ENCODE data around the gene CARF. TPM values are rescaled to one million over a fixed set of nuclear protein-coding genes. Genes with fewer than 3 reads are reported as not detected.
"Not testable (repeated sequence)": the region's sequence is repeated elsewhere in the genome, so short reads cannot be mapped to it uniquely, and the experiment has no call there.

CARF gene, protein sequence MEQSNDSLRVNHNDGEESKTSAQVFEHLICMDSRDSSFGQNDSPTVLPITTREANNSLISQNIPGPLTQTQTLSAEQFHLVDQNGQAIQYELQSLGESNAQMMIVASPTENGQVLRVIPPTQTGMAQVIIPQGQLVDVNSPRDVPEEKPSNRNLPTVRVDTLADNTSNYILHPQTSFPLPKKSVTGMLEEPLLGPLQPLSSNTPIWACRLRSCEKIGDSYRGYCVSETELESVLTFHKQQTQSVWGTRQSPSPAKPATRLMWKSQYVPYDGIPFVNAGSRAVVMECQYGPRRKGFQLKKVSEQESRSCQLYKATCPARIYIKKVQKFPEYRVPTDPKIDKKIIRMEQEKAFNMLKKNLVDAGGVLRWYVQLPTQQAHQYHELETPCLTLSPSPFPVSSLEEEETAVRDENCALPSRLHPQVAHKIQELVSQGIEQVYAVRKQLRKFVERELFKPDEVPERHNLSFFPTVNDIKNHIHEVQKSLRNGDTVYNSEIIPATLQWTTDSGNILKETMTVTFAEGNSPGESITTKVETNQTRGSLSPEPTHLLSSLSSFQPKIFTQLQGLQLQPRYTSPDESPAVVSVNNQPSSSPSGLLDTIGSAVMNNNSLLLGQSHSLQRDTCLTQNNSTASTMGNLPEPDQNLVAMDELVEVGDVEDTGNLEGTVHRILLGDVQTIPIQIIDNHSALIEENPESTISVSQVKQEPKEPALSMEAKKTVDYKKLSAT
- 12.3 TPM for total RNA-seq

DNA sequence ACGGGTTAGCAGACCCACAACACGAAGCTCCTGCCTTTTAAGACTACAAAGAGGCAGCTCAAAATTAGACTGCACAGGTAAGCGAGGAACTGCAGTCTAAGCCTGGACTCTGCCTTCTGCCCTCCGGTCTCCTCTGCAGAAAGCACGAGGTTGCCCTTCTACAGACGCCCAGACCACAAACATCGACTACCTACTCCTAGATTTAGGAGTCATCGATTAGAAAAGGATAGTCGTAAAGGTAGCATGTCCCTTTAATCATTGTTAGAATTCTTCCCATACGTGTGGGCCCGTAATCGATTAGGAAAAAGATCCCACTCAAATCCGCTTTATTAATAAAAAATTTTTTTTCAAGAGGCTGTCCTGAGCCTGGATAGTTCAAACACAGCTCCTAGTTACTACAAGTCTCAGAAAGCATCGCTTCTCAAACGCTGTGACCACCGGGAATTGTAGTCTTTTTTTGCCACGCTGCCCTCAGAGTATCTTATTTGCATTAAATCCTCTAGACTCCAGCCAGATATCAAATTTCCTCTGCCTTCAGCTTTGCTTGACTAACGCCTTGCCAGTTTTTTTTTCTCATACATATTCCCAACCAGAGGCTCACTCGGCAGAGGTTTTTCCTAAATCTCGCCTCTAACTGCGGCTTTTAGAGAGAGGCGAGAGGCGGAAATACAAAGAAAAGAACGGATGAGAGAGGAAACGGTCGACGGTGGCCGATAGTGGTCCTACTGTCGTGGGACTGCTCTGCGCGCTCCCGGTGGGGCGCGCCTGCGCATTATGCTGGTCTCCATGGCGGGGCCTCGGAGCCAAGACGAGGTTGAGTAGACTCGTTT, at the start of gene CARF, which contains the start of gene WDR12:
TSS of gene CARF (plus strand) at position 764 of the 830 bp plus-strand sequence. CDS start 29,628 bp downstream, outside the sequence.
TSS of gene WDR12 (minus strand) at position 162 of the 830 bp plus-strand sequence. CDS start 197 bp downstream, outside the sequence.
- DNase-seq, result peak; percentile 97

DNA sequence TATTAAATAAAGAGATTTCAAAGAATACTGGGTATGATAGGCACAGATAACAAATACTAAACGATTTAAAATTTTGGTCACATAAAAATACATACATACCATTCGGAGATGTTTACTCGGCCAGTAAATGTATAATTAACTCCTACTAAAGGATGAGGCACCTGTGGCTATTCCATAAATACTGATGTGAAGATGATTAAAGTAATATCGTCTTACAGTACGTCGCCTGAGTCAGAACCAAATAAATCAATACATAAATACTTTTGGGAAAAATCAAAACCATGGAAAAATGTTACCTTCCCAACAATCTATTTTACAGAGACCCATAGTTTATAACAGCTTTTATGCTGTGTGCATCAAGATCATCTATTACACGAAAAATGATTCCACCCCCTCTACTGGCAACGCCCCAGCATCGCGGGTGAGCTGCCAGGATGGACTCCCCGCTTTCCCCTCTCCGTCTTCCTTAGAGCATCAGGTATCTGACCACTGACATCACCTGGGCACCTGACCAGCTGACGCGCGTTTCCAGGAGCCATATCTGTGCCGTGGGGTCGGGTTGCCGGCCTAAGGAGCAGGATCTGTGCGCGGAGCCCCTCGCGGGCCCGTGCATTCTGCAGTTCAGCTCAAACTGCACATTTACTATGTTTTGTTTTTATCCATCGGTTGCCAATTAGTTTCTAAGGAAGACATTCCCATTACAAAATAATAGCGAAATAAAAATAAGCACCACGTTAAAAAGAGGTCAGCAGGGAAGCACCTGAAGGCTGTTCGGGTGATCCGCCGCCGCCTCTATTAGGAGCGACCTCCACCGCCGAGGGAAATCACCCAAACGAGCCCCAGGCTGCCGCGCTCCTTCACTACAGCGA, 41.4 kb upstream of the CARF start:
- peak; percentile 48 for DNase-seq

DNA sequence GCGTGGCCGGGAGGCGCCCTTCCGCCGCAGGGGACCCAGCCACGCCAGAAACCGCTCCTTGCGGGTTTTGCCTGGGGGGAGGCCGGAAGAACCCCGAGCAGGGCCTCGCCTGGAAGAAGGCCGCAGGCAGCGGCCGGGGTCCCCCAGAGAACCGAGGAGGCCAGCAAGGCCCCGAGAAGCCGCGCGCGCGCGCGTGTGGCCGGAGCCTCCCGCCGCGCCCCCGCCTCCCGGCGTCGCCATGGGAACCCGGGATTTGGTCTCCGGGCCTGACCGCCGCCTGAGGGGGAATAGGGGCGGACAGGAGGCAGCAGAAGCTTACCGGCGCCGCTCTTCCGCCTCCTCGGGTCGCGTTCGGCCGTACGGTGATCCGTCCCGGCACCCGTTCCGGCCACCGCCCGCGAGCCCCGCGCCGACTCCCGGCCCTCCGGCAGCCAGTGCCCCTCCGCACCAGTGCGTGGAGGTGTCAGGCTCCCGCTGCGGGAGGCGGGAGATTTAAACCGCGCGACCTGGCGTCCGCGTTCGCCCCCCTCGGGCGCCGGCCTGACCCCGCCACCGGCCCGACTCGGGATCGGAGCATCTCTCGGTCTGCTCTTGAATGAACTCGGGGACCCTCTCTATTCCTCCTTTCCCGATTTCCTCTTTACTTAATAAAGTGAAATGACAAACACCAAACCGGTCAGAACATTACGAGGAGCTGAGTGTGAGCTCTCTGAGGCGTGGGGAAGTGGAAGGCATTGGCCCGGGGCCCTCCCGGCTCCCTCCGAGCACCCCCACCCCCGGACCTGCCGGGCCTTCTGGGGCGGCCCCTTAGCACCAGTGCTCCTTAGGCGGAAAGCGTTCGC, 40.6 kb upstream of the CARF start, which contains the start of gene ICA1L:
TSS of gene ICA1L (minus strand) at position 467 of the 842 bp plus-strand sequence. CDS start 42,757 bp downstream, outside the sequence.
- DNase-seq, result peak; percentile 30

DNA sequence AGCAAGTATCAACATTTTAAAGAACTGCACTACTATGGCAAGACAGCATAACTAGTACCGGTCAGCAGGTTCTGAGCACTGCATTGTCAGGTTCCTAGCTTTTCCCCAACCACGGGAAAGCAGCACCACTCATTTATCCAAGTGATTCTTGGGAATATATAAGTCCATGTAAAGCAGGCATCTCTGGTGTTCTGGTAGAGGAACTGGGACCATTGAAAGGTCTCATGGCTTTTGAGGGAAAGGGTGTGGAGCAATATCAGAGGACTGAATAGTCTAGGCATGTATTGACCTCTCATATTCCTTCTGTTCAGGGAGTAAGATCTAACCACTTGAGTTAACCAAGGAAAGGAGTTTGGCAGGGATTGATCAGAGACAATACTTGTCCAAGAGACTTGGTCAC, 34.4 kb upstream of the CARF start:
- no peak for DNase-seq

DNA sequence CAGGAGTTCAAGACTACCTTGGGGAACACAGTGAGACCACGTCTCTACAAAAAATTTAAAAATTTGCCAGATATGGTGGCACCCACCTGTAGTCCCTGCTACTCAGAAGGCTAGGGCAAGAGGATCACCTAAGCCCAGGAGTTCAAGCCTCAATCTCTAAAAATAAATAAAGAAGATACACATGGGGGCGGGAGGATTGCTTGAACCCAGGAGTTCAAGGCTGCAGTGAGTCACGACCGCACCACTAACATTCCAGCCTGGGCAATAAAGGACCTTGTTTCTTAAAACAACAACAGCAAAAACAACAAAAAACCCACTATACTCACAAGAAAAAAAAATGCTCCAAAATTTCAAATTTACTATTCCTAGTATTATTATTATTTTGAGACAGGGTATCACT, 30.5 kb upstream of the CARF start:
- DNase-seq, result no peak

DNA sequence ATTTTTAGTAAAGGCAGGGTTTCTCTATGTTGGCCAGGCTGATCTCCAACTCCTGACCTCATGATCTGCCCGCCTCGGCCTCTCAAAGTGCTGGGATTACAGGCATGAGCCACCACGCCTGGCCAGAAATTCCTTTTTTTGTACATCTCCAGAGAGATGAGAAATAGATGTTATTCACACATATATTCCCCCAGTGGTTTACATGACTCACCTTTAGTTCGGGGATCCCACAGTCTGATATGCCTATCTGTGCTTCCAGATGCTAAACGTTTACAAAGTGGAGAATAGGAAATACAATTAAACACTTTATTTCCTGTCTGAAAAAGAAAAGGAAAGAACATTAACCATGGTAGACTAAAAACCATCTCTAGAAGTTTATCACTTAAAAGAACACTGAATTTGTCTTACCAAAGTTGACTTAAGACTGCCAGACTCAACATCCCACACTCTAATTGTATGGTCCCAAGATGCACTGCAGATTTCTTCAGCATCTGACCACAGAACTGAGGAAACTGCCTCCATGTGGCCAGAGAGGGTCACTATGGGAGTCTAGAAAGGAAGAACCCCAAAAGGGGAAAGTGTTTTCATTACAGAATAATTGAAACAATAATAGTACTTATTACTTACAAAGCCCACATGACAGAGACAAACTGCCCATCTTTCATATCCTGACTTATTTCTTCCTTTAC, 27.9 kb upstream of the CARF start:
- DNase-seq, result no peak

DNA sequence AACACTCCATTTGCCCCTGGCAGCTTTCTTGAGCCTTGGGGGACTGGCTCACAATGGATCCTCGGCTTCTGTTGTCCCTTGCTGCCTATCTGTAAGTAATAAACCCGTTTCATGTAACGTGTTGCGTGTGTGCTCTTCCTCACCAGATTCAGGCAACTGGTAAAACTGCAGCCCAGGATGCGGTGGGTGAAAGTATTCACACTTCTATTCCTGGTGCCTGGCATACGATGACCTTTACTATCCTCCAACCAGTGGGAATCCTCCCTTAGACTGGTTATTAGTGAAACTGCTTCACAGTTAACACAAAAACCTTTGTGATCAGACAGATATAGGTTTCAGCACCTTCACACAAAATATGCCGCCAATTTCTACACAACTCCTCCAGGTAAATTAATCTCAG, 26.9 kb upstream of the CARF start:
- no peak for DNase-seq

DNA sequence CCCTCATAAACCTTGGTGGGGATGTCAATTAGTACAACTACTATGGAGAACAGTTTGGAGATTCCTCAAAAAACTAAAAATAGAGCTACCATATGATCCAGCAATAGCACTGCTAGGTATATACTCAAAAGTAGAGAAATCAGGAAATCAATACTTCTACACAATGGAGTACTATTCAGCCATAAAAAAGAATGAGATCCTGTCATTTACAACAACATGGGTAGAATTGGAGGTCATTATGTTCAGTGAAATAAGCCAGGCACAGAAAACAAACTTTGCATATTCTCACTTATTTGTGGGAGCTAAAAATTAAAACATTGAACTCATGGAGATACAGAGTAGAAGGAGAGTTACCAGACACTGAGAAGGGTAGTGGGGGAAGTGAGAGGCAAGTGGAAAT, 6.6 kb upstream of the CARF start:
- DNase-seq, result not testable (repeated sequence)

DNA sequence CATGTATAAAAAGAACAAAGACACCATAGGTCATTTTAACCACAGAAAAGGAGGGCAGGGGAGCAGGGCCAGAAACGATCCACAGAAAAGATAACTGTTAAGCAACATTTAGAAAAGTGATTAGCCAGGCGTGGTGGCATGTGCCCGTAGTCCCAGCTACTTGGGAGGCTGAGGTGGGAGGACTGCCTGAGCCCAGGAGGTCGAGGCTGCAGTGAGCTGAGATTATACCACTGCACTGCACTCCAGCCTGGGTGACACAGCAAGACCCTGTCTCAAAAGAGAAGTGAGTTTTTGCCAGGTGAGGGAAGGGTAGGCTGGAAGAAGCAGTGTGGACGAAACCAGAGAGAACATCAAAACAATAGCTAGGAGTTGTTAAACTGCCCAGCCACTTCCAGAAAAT, 3.9 kb upstream of the CARF start:
- no peak for DNase-seq

DNA sequence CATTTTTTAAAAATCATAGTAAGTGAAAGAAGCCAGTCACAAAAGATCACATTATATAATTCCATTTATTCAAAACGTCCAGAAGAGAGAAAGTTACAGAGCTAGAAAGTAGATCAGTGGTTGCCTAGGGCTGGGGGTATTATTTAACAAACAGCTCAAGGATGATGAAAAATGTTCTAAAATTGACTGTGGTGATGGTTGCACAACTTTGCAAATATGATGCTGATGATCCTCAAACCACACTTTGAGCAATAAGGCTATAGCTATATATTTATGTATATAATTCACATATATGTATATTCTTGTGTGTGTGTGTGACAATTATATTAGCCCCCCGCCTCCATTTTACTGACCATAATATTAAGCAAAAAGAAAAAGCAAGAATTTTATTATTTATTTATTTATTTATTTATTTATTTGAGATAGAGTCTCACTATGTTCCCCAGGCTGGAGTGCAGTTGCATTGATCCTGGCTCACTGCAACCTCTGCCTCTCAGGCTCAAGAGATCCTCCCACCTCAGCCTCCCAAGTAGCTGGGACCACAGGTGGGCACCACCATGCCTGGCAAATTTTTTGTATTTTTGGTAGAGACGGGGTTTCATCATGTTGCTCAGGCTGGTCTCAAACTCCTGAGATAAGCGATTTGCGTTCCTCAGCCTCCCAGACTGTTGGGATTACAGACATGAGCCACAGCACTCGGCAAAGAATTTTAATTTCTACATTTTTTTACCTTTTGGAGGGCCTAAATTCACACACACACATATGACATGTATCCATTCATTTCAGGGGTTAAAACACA, 2.5 kb upstream of the CARF start:
- DNase-seq, result no peak

DNA sequence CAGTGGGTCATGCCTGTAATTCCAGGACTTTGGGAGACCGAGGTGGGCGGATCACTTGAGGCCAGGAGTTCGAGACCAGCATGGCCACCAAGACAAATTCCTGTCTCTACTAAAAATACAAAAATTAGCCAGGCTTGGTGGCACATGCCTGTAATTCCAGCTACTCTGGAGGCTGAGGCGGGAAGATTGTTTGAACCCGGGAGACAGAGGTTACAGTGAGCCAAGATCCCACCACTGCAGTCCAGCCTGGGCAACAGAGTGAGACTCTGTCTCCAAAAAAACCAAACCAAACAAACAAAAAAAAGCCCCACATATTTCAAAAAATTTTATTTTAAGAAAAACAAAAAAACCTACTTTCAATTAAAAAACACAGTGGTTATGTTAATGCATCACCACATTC, 1.8 kb upstream of the CARF start:
- not testable (repeated sequence) for DNase-seq

DNA sequence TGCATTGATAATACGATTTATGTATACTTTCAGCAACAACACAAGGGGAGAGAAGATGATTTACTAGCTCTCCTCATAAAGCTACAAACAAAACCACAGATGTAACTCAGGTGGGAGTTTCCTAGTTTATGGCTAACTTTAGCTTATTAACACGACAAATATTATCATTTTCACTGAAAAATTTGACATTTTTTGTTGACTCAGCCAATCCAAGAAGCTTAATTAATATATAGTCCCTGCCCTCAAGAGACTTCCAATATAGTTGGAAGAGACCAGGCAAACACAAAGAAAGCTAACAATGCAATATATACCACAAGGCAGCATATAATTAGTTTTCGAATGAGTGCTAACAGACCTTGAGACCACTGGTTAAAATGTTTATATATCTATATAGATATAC, 1.4 kb upstream of the CARF start:
- no peak for DNase-seq

DNA sequence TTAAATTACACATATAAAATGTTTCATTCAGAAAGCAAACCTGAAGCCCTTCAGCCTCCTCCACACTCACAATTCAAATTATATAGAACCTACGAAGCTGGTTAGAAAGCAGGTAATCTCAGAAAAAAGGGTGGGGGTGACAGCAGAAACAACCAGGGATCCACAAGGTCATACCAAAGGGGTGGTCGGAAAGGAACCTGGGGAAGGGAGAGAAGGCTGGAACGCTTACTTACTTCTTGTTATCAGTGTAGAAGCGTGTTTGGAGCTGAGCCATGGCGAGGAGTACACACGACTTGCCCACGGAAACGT, 918 bp upstream of the CARF start:
- no peak for DNase-seq

DNA sequence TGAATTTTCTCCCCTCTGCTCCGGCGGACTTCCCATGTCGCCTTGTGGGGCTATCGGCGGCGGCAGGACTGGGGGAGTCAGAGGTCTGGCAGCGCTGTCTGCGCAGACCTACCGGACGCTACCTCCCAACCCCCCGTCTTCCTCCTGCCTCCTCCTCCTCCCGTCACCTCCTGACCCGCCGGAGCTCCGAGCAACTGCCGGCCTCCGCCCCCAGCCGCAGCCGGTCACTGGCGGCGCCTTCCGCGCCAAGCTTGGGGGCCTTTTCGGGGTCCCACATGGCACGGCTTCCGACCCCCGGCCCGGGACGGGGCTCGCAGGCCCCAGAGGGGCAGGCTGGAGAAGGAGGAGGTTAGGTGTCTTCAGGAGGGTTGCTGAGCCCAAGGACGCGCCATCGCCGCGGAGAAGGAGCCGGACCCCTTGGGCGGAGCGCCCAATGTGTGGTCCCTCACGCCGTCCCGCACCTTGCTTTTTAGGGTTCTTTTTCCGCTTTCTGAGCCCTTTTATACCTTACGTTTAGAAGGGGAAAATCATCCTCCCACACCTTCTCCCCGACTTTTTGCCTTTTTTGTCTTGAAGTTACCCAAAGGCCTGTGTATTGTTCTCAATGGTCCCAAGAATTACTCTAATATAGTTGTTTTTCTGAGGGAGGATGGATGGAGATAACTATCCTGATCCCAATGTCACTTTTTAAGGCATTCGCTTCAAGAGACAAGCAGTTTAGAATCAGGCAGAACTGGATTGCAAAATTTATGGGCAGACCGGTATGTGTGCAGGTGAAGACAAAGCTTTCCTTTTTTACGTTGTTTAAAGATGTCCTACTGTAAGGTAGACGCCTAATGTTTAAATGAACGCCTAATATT, 497 bp downstream of the CARF start:
- DNase-seq, result not testable (repeated sequence)

DNA sequence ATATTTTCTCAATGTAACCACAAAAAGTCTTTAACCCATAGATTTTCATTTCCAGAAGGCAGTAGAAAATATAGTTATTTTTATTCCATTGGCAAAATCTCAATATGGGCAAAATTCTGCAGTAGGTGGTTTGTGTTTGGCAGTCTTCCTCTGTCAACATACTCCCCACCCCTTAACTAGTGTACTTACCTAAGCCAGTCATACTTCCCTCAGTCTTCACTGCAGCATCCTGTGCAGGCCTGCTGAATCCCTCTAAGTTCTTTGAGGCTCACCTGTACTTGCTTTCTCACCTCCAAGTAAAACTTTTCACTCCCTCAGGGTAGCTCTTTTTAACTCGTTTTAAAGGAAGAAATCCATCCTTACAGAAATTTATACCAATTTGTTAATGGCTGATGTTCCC, 6.8 kb downstream of the CARF start:
- no peak for DNase-seq

DNA sequence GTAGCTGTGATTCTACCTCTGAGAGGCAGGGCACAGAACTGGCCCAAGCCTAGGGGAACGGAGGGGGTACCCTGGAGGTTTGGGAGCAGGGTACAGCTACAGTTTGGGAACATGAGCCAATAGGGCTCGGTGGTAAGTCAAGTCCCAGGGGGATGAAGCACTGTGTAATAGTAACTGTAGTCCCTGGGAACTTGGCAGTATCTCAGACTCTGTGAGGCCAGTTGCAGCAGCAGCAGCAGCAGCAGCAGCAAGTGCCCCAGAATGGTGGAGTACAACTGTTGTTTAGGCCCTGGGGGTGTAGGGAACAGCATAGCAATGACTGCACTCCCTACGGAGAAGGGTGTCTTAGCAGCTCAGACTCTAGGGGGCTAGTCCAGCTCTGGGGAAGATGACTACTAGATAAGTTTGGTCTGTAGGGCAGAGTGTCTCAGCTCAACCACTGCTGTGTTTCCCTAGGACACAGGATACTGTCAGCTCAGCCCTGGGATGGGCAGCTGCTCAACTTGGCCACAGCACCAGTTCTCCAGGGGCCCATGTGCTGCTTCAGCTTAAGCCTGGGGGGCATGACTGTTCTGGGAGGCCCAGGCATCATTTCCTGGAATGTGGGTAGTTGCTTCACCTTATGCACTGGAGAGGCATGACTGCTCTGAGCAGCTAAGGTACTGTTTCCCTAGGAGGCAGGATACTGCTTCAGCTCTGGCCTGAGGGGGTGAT, 20.5 kb downstream of the CARF start:
- DNase-seq, result no peak

DNA sequence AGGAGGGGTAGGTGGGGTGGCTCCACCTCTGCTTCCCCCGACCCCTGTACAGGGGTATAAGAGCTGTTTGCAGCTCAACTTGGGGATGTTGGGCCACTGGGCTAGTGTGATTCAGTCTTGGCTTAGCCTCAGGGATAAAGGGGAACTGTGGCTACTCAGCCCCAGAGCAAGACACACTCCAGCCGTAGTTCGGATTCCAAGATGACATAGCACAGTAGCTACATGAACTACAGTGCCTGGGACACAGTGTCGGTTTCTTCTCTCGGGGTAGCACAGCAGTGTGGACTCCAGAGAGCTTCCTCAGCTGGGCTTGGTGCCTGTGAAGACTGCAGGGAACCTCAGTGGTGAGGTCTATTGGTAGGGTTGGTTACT, 21.1 kb downstream of the CARF start:
- DNase-seq, result no peak

DNA sequence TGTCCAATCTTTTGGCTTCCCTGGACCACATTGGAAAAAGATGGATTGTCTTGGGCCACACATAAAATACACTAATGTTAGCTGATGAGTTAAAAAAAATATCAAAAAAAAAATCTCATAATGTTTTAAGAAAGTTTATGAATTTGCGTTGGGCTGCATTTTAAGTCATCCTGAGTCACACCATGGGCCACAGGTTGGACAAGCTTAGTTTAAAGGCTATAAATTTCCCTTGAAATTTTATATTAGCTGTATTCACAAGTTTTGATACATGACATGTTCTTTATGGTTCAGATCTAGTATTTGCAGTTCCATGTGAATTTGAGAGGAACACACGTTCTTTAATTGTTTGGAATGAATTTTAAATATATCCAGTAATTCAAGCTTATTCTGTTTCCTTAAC, 21.9 kb downstream of the CARF start:
- no peak for DNase-seq

Data from skin of body (tissue), 2 donors.